UCSD-AML1 (cell line): ENCODE data around the gene ZNF276.
"Not testable (repeated sequence)": the region's sequence is repeated elsewhere in the genome, so short reads cannot be mapped to it uniquely, and the experiment has no call there.

Experiments used
- DNase-seq: peaks from one replicate; lab custom pipeline; 2025; ENCODE audit not compliant: unreplicated experiment; lab: John Stamatoyannopoulos, UW

ZNF276 gene

GRCh38 chr16:89695875-89696669, 25.3 kb upstream of the ZNF276 start:
- DNase-seq, result no peak

GRCh38 chr16:89696670-89697128, 24.6 kb upstream of the ZNF276 start:
- peak; percentile 33 for DNase-seq

- no peak for DNase-seq
Measured at GRCh38 chr16:89697161-89697615, 24.1 kb upstream of the ZNF276 start.

GRCh38 chr16:89697616-89698331, 23.6 kb upstream of the ZNF276 start:
- no peak for DNase-seq

GRCh38 chr16:89698717-89699116, 22.6 kb upstream of the ZNF276 start:
- DNase-seq, result not testable (repeated sequence)

- not testable (repeated sequence) for DNase-seq
Measured at GRCh38 chr16:89699629-89700099, 21.7 kb upstream of the ZNF276 start.

- DNase-seq, result peak; percentile 95
Measured at GRCh38 chr16:89700100-89700648, 21.2 kb upstream of the ZNF276 start.

- no peak for DNase-seq
Measured at GRCh38 chr16:89700649-89701424, 20.5 kb upstream of the ZNF276 start.

GRCh38 chr16:89701425-89702406, 19.6 kb upstream of the ZNF276 start, which contains the start of gene SPATA2L:
Gene SPATA2L (minus strand): TSS chr16:89701705. CDS start chr16:89701232, 473 bp downstream.
- DNase-seq, result peak; percentile 94

- DNase-seq, result no peak
Measured at GRCh38 chr16:89704281-89704680, 17.1 kb upstream of the ZNF276 start.

GRCh38 chr16:89705006-89705405, 16.3 kb upstream of the ZNF276 start:
- no peak for DNase-seq

GRCh38 chr16:89706518-89707260, 14.6 kb upstream of the ZNF276 start:
- DNase-seq, result no peak

GRCh38 chr16:89707695-89708094, 13.6 kb upstream of the ZNF276 start:
- DNase-seq, result no peak

- DNase-seq, result no peak
Measured at GRCh38 chr16:89708481-89708931, 12.8 kb upstream of the ZNF276 start.

GRCh38 chr16:89709166-89709565, 12.2 kb upstream of the ZNF276 start:
- no peak for DNase-seq

- no peak for DNase-seq
Measured at GRCh38 chr16:89709716-89710432, 11.5 kb upstream of the ZNF276 start.

- no peak for DNase-seq
Measured at GRCh38 chr16:89710709-89711564, 10.4 kb upstream of the ZNF276 start.
